HG02973 (cell line): Measurements from ENCODE around the gene TLL2.

ENCODE experiments used
- ATAC-seq: cut with Tn5 transposase; IDR thresholded peaks from one replicate; pipeline ENCODE4 v1.9.1; 2021; ENCODE audit warnings: moderate library complexity; ENCODE audit not compliant: unreplicated experiment

Gene TLL2

DNA sequence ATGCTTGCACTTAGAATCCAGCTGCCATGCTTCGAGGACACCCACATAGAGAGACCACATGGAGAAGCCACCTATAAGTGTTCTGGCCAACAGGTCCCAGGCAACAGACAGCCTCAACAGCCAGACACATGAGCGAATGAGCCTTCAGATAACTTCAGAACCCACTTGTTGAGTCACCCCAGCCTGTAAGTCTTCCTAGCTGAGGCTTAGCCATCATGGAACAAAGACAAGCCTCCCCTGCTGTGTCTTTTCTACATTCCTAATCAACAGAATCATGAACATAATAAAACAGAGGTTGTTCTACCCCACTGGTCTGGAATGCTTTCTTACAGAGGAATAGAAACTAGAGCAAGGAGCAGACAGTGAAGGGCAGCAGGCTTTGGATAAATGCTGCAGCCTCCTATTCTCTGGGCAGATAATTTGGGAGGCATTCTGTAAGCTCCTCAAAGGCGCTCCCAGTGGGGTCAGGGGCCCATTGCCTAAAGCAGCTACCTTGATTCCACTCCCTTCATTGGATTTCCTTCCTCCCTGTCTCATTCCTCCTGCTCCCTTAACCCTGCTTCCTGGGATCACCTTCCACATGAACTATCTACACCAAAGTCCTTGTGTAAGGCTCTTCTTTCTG is 4.6 kb downstream of the TLL2 start:
- ATAC-seq, result no peak

DNA sequence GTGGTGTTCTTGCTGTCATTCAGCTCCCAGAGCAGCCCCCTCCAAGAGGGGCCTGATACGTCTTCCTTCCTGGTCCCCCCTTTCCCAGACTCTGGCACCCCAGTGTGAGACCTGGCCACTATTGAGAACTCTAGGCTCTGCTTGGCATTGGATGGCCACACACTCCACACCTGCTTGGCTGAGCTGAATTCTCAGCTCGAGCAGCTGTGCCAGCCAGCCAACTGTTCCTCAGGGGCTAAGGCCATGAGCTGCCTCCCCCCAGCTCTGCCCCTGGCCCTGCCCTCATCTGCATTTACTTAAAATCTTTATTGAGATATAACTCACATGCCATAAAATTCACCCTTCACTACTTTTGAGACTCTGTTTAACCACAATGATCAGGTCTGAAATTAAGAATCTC is 6.7 kb downstream of the TLL2 start:
- ATAC-seq, result no peak

- ATAC-seq, result no peak
These were observed 8.3 kb downstream of the TLL2 start for GRCh38 chr10:96505150-96506136.

DNA sequence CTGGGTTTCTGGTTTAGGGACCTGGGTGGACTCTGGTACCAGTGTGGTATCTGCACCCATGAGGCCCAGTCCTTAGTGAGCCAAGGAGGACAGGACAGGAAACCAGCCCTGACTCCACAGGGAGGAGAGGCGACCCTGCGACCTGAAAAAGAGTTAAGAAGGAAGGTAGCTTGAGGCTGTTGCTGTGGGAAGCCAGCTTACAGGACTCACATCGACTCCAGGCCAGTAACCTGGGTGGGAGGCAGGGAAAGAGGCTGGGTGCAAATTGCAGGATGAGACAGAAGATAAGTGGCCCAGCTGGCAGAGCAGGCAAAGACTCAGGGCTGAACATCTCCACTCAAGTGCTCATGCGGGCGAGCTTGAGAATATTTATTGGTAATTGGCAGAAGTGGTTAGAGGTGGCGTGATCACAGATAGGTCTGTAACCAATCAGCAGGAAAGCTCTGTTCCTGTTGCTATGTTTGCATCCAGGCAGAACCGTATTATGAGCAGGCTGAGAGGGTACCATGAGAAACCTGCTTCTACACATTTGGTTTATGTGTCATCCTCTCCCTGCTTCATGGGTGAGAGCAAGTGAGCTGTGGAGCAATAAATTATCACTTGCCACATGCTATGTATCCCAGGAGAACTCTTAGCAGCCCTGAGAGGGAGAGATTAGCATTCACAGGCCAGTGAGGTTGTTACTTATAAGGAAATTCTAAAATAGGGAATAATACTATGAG is 11.0 kb downstream of the TLL2 start:
- ATAC-seq, result no peak

- no peak for ATAC-seq
These were observed 11.7 kb downstream of the TLL2 start for GRCh38 chr10:96501985-96502384.

DNA sequence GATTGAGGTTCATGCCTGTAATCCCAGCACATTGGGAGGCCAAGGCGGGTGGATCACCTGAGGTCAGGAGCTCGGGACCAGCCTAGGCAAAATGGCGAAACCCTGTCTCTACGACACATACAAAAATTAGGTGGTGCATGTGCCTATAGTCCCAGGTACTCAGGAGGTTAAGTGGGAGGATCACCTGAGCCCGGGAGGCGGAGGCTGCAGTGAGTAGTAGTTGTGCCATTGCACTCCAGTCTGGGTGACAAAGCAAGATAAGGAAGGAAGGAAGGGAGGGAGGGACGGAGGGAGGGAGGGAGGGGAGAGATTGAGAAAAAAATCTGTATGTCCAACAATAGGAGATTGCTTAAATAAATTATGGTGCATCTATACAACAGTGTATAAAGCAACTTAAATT is 13.2 kb downstream of the TLL2 start:
- ATAC-seq, result no peak

DNA sequence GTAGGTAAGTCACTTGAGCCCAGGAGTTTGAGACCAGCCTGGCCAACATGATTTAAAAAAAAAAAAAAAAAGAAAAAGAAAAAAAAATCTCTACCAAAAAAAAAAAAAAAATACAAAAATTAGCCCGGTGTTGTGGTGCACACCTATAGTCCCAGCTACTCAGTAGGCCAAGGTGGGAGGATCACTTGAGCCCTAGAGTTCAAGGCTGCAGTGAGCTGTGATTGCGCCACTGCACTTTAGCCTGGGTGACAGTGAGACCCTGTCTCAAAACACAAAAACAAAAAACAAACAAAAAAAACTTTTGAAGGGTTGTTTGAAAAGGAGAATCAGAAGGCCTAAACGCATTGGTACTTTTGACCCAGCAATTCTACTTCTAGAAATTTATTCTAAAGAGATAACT is 13.7 kb downstream of the TLL2 start:
- ATAC-seq, result no peak

- ATAC-seq, result no peak
These were observed 16.3 kb downstream of the TLL2 start for GRCh38 chr10:96497391-96497790.

GRCh38 chr10:96496281-96496925 is 17.3 kb downstream of the TLL2 start:
- no peak for ATAC-seq

- ATAC-seq, result no peak
These were observed 18.2 kb downstream of the TLL2 start for GRCh38 chr10:96495544-96495943.

DNA sequence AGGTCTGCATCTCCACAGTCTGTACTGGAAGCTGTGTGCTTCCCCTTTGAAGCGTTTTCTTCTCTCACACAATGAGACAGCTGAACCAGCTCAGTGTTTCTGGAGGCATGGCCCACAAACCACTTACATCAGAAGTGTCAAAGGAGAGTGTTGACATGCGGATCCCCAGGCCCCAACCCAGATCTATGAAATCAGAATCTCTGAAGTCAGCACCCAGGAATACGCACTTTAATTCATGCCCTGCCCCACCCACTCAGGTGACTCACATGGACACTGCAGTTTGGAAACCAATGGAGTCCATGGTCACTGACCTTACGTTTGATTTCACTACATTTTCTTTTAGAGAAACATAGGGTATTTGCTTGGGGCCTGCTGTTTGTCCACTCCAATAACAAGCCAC is 19.0 kb downstream of the TLL2 start:
- ATAC-seq, result no peak

- no peak for ATAC-seq
These were observed 19.7 kb downstream of the TLL2 start for GRCh38 chr10:96493871-96494525.

- no peak for ATAC-seq
These were observed 20.5 kb downstream of the TLL2 start for GRCh38 chr10:96493254-96493653.

DNA sequence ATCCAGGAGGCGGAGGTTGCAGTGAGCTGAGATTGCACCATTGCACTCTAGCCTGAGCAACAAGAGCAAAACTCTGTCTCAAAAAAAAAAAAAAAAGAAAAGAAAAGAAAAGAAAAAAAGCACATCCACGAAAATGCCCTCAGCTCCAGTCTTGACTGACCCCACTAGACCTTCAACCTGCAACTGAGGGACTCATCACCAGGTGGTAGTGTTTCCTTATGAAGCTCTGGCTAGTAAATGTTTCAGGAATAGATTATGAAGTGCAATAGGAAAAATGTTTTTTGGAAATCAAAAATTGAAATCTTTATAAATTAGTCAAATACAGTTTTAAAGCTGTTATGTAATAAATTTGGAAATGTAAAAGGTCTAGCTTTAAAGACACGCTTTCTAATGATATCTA is 22.4 kb downstream of the TLL2 start:
- no peak for ATAC-seq

GRCh38 chr10:96488161-96488935 is 25.4 kb downstream of the TLL2 start:
- ATAC-seq, result no peak

DNA sequence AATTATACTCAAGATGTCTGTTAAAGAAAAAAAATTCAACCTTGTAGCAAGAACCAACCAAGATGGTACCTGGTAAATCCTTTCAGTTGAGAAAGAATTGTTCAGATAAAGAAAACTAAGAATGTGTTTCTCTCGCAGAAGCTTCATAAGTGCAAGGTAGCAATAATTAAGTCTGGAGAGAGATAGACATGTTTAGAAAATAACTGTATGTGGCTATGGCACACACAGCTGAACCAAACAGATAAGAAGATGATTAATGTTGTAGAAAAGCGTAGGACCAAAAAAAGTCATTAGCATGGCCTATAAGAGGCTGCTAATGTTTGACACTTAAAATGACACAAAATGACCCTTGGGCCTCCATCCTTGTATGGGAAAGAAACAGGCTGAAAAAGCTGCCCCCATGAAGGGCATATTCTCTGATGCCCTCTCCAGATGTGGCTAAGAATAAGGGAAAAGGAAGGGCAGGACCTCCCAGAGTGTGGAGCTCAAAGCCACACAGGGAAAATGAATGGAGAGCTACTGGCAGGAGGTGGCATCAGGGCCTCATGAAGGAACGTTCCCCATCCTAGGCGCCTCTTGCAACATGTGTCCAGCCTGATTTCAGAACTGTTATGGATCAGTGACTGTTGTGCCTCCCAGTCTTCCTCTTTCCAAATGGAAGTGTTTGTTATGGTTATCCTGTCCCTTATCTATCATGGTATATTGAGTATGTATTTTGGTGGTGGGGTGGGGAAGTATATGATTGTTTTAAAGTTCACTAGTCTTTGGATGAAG is 30.7 kb downstream of the TLL2 start:
- ATAC-seq, result no peak

DNA sequence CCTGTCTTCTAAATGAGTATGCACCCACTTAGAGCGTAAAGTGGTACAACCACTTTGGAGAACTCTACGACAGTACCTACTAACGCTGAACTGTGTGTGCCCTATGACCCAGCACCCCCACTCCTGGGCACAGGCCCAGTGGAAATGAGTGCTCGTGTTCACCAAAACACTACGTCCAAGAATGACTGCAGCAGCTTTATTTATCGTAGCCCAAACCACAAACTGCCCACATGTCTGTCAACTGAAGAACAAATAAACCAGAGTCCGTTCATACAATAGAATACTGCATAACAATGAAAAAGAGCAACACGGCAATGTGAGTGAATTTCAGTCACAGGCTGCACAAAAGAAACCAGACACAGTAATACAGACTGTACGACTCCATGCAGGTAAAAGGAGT is 35.4 kb downstream of the TLL2 start:
- ATAC-seq, result no peak

DNA sequence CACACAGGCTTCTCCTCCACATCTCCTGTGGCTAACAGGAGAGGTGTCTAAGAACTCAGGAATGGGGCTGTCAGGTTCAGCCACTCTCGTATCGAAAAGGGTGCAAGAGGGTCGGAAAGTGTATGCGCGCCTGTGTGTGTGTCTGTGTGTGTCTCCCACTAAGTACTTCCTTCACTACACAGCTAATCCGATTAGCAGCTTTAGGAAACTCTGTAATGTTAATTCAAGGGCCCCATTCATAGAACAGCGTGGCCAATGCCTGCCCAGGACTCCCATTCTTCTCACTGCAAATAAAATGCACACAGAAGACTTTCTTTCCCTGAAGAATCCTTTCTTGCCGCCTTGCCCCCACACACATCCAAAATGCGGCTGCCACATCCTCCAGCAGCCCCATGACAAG is 39.9 kb downstream of the TLL2 start:
- ATAC-seq, result no peak

- peak; percentile 53 for ATAC-seq
These were observed 43.5 kb downstream of the TLL2 start for GRCh38 chr10:96470116-96470743.
